Breast epithelium (tissue), 3 donors: Measurements from ENCODE around the gene PRDM2.

Experiments used
- POLR2AphosphoS5 ChIP-seq, 3 donors: sonication (generic); formaldehyde crosslinking; IDR thresholded peaks; one replicate each; pipeline ENCODE4 v1.6.1; 2017; ENCODE audit warnings: antibody characterized with exemption in 3 of 3
- TF ChIP-seq, protein P1 (sequence below), 3 donors: fragments of 450-650 bp; IDR thresholded peaks; one replicate each; pipeline ENCODE4 v1.5.1; 2016 to 2017; ENCODE audit warnings: antibody characterized with exemption in 3 of 3, mild to moderate bottlenecking in 3 of 3, moderate library complexity in 3 of 3

DNA sequence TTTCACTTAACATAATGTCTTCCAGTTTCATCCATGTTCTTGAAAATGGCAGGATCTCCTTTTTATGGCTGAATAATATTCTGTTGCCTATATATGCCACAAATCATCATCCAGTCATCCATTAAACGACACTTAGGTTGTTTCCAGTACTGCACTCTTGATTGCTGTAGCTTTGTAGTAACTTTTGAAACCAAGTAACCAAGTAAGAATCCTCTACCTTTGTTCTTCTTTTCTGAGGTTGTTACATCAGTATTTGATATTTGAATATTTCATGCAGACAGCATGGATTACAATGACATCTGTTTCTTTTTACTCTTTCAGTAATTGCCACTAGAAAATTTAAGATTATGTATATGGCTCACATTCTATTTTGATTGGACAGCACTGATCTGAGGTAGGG lies 22.1 kb upstream of the PRDM2 start:
- TF ChIP-seq, protein P1, sequence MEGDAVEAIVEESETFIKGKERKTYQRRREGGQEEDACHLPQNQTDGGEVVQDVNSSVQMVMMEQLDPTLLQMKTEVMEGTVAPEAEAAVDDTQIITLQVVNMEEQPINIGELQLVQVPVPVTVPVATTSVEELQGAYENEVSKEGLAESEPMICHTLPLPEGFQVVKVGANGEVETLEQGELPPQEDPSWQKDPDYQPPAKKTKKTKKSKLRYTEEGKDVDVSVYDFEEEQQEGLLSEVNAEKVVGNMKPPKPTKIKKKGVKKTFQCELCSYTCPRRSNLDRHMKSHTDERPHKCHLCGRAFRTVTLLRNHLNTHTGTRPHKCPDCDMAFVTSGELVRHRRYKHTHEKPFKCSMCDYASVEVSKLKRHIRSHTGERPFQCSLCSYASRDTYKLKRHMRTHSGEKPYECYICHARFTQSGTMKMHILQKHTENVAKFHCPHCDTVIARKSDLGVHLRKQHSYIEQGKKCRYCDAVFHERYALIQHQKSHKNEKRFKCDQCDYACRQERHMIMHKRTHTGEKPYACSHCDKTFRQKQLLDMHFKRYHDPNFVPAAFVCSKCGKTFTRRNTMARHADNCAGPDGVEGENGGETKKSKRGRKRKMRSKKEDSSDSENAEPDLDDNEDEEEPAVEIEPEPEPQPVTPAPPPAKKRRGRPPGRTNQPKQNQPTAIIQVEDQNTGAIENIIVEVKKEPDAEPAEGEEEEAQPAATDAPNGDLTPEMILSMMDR (IDR thresholded peaks at IDR 0.05), result no peak
- TF ChIP-seq POLR2AphosphoS5 (IDR thresholded peaks at IDR 0.05), result no peak
